Stimulated activated CD4-positive, alpha-beta T cell treated with anti-CD3 and anti-CD28 coated beads, Interleukin-12 subunit alpha, Interleukin-12 subunit beta, amount 100 ng/mL, for 48 hours (primary cell): ENCODE results near the gene CD37.

Experiments used
- DNase-seq, 3 donors: peaks; one replicate each; pipeline ENCODE4 v3.0.0-alpha.2; 2020; ENCODE audit warnings: low read depth in 2 of 3, low spot score in 1 of 3

Gene CD37

GRCh38 chr19:49378512-49378911 is 43.3 kb downstream of the CD37 start:
- no peak for DNase-seq

GRCh38 chr19:49380391-49380790 is 45.2 kb downstream of the CD37 start:
- DNase-seq, result no peak

GRCh38 chr19:49382639-49383038 is 47.4 kb downstream of the CD37 start:
- no peak for DNase-seq

- no peak for DNase-seq
Observed at GRCh38 chr19:49383599-49383998, 48.4 kb downstream of the CD37 start.

GRCh38 chr19:49387936-49388372 is 52.7 kb downstream of the CD37 start, which contains the start of gene KASH5:
KASH5 (plus strand) TSS chr19:49388249; CDS start chr19:49390884, 2,635 bp downstream.
- DNase-seq, result peak; percentile 63 to 88 (median 66)

- DNase-seq, result no peak
Observed at GRCh38 chr19:49389406-49389805, 54.2 kb downstream of the CD37 start.
